Erythroblast (primary cell): ENCODE measurements around the gene DGKD.

Experiments used
- GATA1 ChIP-seq: IDR thresholded peaks from 2 replicates; pipeline ENCODE4 v1.6.1; 2011; ENCODE audit warnings: low read depth, mild to moderate bottlenecking, control low read depth, low read length, moderate library complexity
- POLR2A ChIP-seq: IDR thresholded peaks from 2 replicates; pipeline ENCODE4 v1.6.1; 2011; ENCODE audit warnings: mild to moderate bottlenecking, low read length

GRCh38 chr2:233487748-233488345, 133.6 kb downstream of the DGKD start:
- no peak for TF ChIP-seq POLR2A
- no peak for TF ChIP-seq GATA1
